Neuronal stem cell (in vitro differentiated cells): ENCODE data around the gene EBNA1BP2.

Source experiments
- DNase-seq: peaks from one replicate; pipeline ENCODE4 v3.0.0-alpha.2; 2013; ENCODE audit warnings: low spot score
- H2AFZ ChIP-seq: one replicate; pipeline ENCODE4 v1.6.1; 2013; ENCODE audit warnings: mild to moderate bottlenecking, low read length, inconsistent platforms
- H2AK5ac ChIP-seq: 2 replicates; pipeline ENCODE4 v1.6.1; 2013; ENCODE audit warnings: low read depth, mild to moderate bottlenecking, inconsistent platforms, low read length, moderate library complexity, mixed read lengths
- H2BK120ac ChIP-seq: 2 replicates; pipeline ENCODE4 v1.6.1; 2013; ENCODE audit warnings: low read depth, mild to moderate bottlenecking, inconsistent platforms, low read length, moderate library complexity, mixed read lengths
- H2BK12ac ChIP-seq: one replicate; pipeline ENCODE4 v1.6.1; 2013; ENCODE audit warnings: low read length, inconsistent platforms
- H2BK15ac ChIP-seq: 2 replicates; pipeline ENCODE4 v1.6.1; 2013; ENCODE audit warnings: mild to moderate bottlenecking, low read length, inconsistent platforms, mixed read lengths
- H2BK5ac ChIP-seq: one replicate; pipeline ENCODE4 v1.6.1; 2013; ENCODE audit warnings: inconsistent platforms, mild to moderate bottlenecking, low read length, moderate library complexity
- H3K14ac ChIP-seq: one replicate; pipeline ENCODE4 v1.6.1; 2013; ENCODE audit warnings: low read length, inconsistent platforms
- H3K18ac ChIP-seq: 2 replicates; pipeline ENCODE4 v1.6.1; 2013; ENCODE audit warnings: low read length, inconsistent platforms
- H3K23ac ChIP-seq: 2 replicates; pipeline ENCODE4 v1.6.1; 2013; ENCODE audit warnings: low read depth, mild to moderate bottlenecking, mixed read lengths, low read length, inconsistent platforms; ENCODE audit not compliant: poor library complexity
- H3K27ac ChIP-seq: replicated peaks from 3 replicates; pipeline ENCODE4 v1.5.1; 2013; ENCODE audit warnings: low read length, inconsistent platforms
- H3K27me3 ChIP-seq, 3 experiments: 2 replicates each; pipeline ENCODE4 v1.6.1; 2013; ENCODE audit warnings: low read length in 3 of 3, mild to moderate bottlenecking in 2 of 3, inconsistent platforms in 1 of 3, low read depth in 1 of 3, mixed read lengths in 1 of 3, moderate library complexity in 1 of 3; ENCODE audit not compliant: control insufficient read depth in 3 of 3, insufficient read depth in 3 of 3
- H3K36me3 ChIP-seq, 2 donors: replicated peaks in 1 of 2; 2 replicates each; pipeline ENCODE4 v1.6.1; 2013; ENCODE audit warnings: low read length in 2 of 2; ENCODE audit not compliant: control insufficient read depth in 2 of 2, insufficient read depth in 2 of 2
- H3K4ac ChIP-seq: 2 replicates; pipeline ENCODE4 v1.6.1; 2013; ENCODE audit warnings: inconsistent platforms, mild to moderate bottlenecking, low read length, moderate library complexity
- H3K4me1 ChIP-seq, 2 donors: 1 replicate in 1 of 2; 2 replicates in 1 of 2; pipeline ENCODE4 v1.6.1; 2013; ENCODE audit warnings: low read length in 2 of 2, low read depth in 1 of 2; ENCODE audit not compliant: control insufficient read depth in 2 of 2, insufficient read depth in 1 of 2
- H3K4me2 ChIP-seq: one replicate; pipeline ENCODE4 v1.6.1; 2013; ENCODE audit warnings: mild to moderate bottlenecking, low read length, inconsistent platforms; ENCODE audit not compliant: insufficient read depth, poor library complexity, severe bottlenecking
- H3K4me3 ChIP-seq, 2 donors: 2 replicates each; pipeline ENCODE4 v1.5.1; 2013; ENCODE audit warnings: low read length in 2 of 2, mild to moderate bottlenecking in 2 of 2, inconsistent platforms in 1 of 2, moderate library complexity in 1 of 2
- H3K79me1 ChIP-seq: one replicate; pipeline ENCODE4 v1.6.1; 2013; ENCODE audit warnings: low read depth, mild to moderate bottlenecking, inconsistent platforms, low read length, moderate library complexity
- H3K9ac ChIP-seq: one replicate; pipeline ENCODE4 v1.6.1; 2013; ENCODE audit warnings: mild to moderate bottlenecking, low read depth, low read length, inconsistent platforms; ENCODE audit not compliant: poor library complexity
- H3K9me3 ChIP-seq, 2 donors: replicated peaks in 1 of 2; 2 replicates each; pipeline versions ENCODE3 to v1.6.1; 2013; ENCODE audit warnings: low read length in 2 of 2, mild to moderate bottlenecking in 2 of 2, inconsistent platforms in 1 of 2, low read depth in 1 of 2, mixed read lengths in 1 of 2, moderate library complexity in 1 of 2; ENCODE audit not compliant: control insufficient read depth in 2 of 2, insufficient read depth in 1 of 2
- H4K8ac ChIP-seq: one replicate; pipeline ENCODE4 v1.6.1; 2013; ENCODE audit warnings: low read depth, mild to moderate bottlenecking, inconsistent platforms, low read length, moderate library complexity
- H4K91ac ChIP-seq: one replicate; pipeline ENCODE4 v1.6.1; 2013; ENCODE audit warnings: low read length, low read depth, mild to moderate bottlenecking, inconsistent platforms; ENCODE audit not compliant: poor library complexity
- WGBS, 2 donors: extraction: QIAGEN DNeasy Blood & Tissue Kit; methylation state at CpG; one replicate each; pipeline ENCODE4 v1.1.7; 2013; ENCODE audit warnings: missing lambda C conversion rate in 2 of 2, mixed read lengths in 1 of 2; ENCODE audit not compliant: insufficient read length in 2 of 2, insufficient replicate concordance in 1 of 2; ENCODE audit errors: extremely low coverage in 2 of 2; 5-methylcytosine and 5-hydroxymethylcytosine counted together

Gene EBNA1BP2

GRCh38 chr1:43199093-43199726 lies 27.1 kb upstream of the EBNA1BP2 start:
- Histone ChIP-seq H3K23ac (no peak overlapping the region), H3K14ac (no peak overlapping the region), H3K27ac (no peak overlapping the region), H3K27me3 (no peaks in the 10 kb centered on the region), H2BK15ac (no peak overlapping the region), H2BK5ac (no peak overlapping the region), H2AK5ac (no peak overlapping the region), H2BK12ac (no peak overlapping the region), H3K18ac (no peak overlapping the region), H3K9ac (no peak overlapping the region), H3K79me1 (no peaks in the 10 kb centered on the region), H4K8ac (no peak overlapping the region), H3K9me3 (no peaks in the 10 kb centered on the region), H3K4me2 (no peak overlapping the region), H2BK120ac (no peak overlapping the region), H3K4ac (no peak overlapping the region), H3K4me1 (no peaks in the 10 kb centered on the region), H3K4me3 (no peak overlapping the region), H4K91ac (no peak overlapping the region), H3K36me3 (no peaks in the 10 kb centered on the region), H2AFZ (peak overlapping the region; percentile 4)
- no peak for DNase-seq
- no CpG with 5 or more reads among the region's 8 CpGs for WGBS, 2 donors

GRCh38 chr1:43197343-43198127 lies 25.4 kb upstream of the EBNA1BP2 start:
- Histone ChIP-seq H2AK5ac (no peak overlapping the region), H4K8ac (no peak overlapping the region), H3K18ac (no peak overlapping the region), H2AFZ (no peak overlapping the region), H3K9ac (no peak overlapping the region), H3K4me2 (no peak overlapping the region), H3K36me3 (no peaks in the 10 kb centered on the region), H3K14ac (no peak overlapping the region), H2BK120ac (no peak overlapping the region), H3K4me1 (no peaks in the 10 kb centered on the region), H3K9me3 (no peaks in the 10 kb centered on the region), H3K4ac (no peak overlapping the region), H2BK12ac (no peak overlapping the region), H3K79me1 (no peaks in the 10 kb centered on the region), H3K27me3 (no peaks in the 10 kb centered on the region), H2BK5ac (no peak overlapping the region), H2BK15ac (no peak overlapping the region), H3K4me3 (no peak overlapping the region), H3K23ac (no peak overlapping the region), H4K91ac (no peak overlapping the region), H3K27ac (no peak overlapping the region)
- WGBS, 2 donors: no CpG with 5 or more reads among the region's 7 CpGs
- no peak for DNase-seq

GRCh38 chr1:43194509-43194908 lies 22.4 kb upstream of the EBNA1BP2 start:
- no peak overlapping the region for H2AK5ac ChIP-seq
- H3K36me3 ChIP-seq: no peaks in the 10 kb centered on the region
- H4K8ac ChIP-seq: no peak overlapping the region
- H2BK15ac ChIP-seq: no peak overlapping the region
- no peak for DNase-seq
- no peak overlapping the region for H4K91ac ChIP-seq
- H3K4me2 ChIP-seq: no peak overlapping the region
- H3K27ac ChIP-seq: no peak overlapping the region
- H2BK5ac ChIP-seq: no peak overlapping the region
- H3K9me3 ChIP-seq: no peaks in the 10 kb centered on the region
- H3K4me1 ChIP-seq: no peaks in the 10 kb centered on the region
- no peaks in the 10 kb centered on the region for H3K79me1 ChIP-seq
- no peak overlapping the region for H3K14ac ChIP-seq
- H2BK12ac ChIP-seq: no peak overlapping the region
- no peak overlapping the region for H3K9ac ChIP-seq
- no peaks in the 10 kb centered on the region for H3K27me3 ChIP-seq
- H3K4me3 ChIP-seq: no peak overlapping the region
- H3K18ac ChIP-seq: no peak overlapping the region
- no peak overlapping the region for H2AFZ ChIP-seq
- no peak overlapping the region for H2BK120ac ChIP-seq
- no peak overlapping the region for H3K23ac ChIP-seq
- H3K4ac ChIP-seq: no peak overlapping the region

GRCh38 chr1:43188106-43188505 lies 16.0 kb upstream of the EBNA1BP2 start:
- Histone ChIP-seq H2BK5ac (no peak overlapping the region), H3K4me2 (no peak overlapping the region), H4K91ac (no peak overlapping the region), H2BK120ac (no peak overlapping the region), H3K9ac (no peak overlapping the region), H4K8ac (no peak overlapping the region), H3K9me3 (no peaks in the 10 kb centered on the region), H3K4me1 (no peaks in the 10 kb centered on the region), H3K36me3 (no peaks in the 10 kb centered on the region), H2BK12ac (no peak overlapping the region), H2AK5ac (no peak overlapping the region), H3K4ac (no peak overlapping the region), H3K79me1 (no peaks in the 10 kb centered on the region), H3K14ac (no peak overlapping the region), H3K23ac (no peak overlapping the region), H2AFZ (no peak overlapping the region), H3K27ac (no peak overlapping the region), H3K4me3 (no peak overlapping the region), H3K27me3 (peaks cover 0 to under 1% (median 0%) of the 10 kb centered on the region in 3 experiments), H2BK15ac (no peak overlapping the region), H3K18ac (no peak overlapping the region)
- no peak for DNase-seq
- no CpG with 5 or more reads among the region's 1 CpG for WGBS, 2 donors
